KMS-11 (cell line): Measurements from ENCODE around the gene FRMD4A.

Source experiments
- H2AFZ ChIP-seq: fragments of 200-600 bp; sonication (generic); 2 replicates; pipeline ENCODE4 v1.6.1; 2016; ENCODE audit warnings: antibody characterized with exemption, mixed run types, low read depth
- H3K27ac ChIP-seq: fragments of 200-600 bp; sonication (generic); 2 replicates; pipeline ENCODE4 v1.6.1; 2016; ENCODE audit warnings: mild to moderate bottlenecking, mixed run types
- H3K27me3 ChIP-seq: fragments of 200-600 bp; sonication (generic); 2 replicates; pipeline ENCODE4 v1.6.1; 2017; ENCODE audit warnings: mild to moderate bottlenecking, low read depth, mixed run types, moderate library complexity; ENCODE audit not compliant: insufficient read depth
- H3K36me3 ChIP-seq: fragments of 200-600 bp; sonication (generic); 2 replicates; pipeline ENCODE4 v1.6.1; 2017; ENCODE audit warnings: mild to moderate bottlenecking, mixed run types; ENCODE audit not compliant: insufficient read depth
- H3K4me1 ChIP-seq: fragments of 200-600 bp; sonication (generic); 2 replicates; pipeline ENCODE4 v1.6.1; 2016; ENCODE audit warnings: mild to moderate bottlenecking, low read depth, mixed run types; ENCODE audit not compliant: poor library complexity, severe bottlenecking
- H3K4me2 ChIP-seq: fragments of 200-600 bp; sonication (generic); 2 replicates; pipeline ENCODE4 v1.7.0; 2016; ENCODE audit warnings: mild to moderate bottlenecking, mixed run types
- H3K4me3 ChIP-seq: fragments of 200-600 bp; sonication (generic); IDR thresholded peaks from 2 replicates; pipeline ENCODE4 v1.6.1; 2017; ENCODE audit warnings: low read depth, low read length, mixed read lengths; ENCODE audit not compliant: insufficient read depth
- H3K79me2 ChIP-seq: fragments of 200-600 bp; sonication (generic); 2 replicates; pipeline ENCODE4 v1.6.1; 2016; ENCODE audit warnings: low read depth, mixed run types; ENCODE audit not compliant: insufficient read depth
- H3K9ac ChIP-seq: fragments of 200-600 bp; sonication (generic); 2 replicates; pipeline ENCODE4 v1.6.1; 2016; ENCODE audit warnings: mild to moderate bottlenecking, mixed run types
- H4K20me1 ChIP-seq: fragments of 200-600 bp; sonication (generic); 2 replicates; pipeline ENCODE4 v1.6.1; 2016; ENCODE audit warnings: mild to moderate bottlenecking, mixed run types; ENCODE audit not compliant: insufficient read depth
- CTCF ChIP-seq: fragments of 200-600 bp; sonication (generic); conservative IDR thresholded peaks from 2 replicates; pipeline ENCODE4 v1.6.1; 2017; ENCODE audit warnings: low read depth, mild to moderate bottlenecking, antibody characterized with exemption, low read length, moderate library complexity, mixed read lengths

The FRMD4A gene

GRCh38 chr10:13648425-13648824 lies 682.3 kb downstream of the FRMD4A start:
- H3K4me1 ChIP-seq, result no peaks in the 10 kb centered on the region
- H2AFZ ChIP-seq, result no peak overlapping the region
- no peak overlapping the region for H3K4me3 ChIP-seq
- no peaks in the 10 kb centered on the region for H3K27me3 ChIP-seq
- no peaks in the 10 kb centered on the region for H3K36me3 ChIP-seq
- H4K20me1 ChIP-seq, result no peaks in the 10 kb centered on the region
- no peak overlapping the region for H3K9ac ChIP-seq
- H3K79me2 ChIP-seq, result no peaks in the 10 kb centered on the region
- H3K27ac ChIP-seq, result no peak overlapping the region
- H3K4me2 ChIP-seq, result no peak overlapping the region
- TF ChIP-seq CTCF, result no peak

GRCh38 chr10:13644866-13645265 lies 685.9 kb downstream of the FRMD4A start:
- no peaks in the 10 kb centered on the region for H3K36me3 ChIP-seq
- no peak overlapping the region for H2AFZ ChIP-seq

GRCh38 chr10:13643016-13643415 lies 687.7 kb downstream of the FRMD4A start:
- no peak overlapping the region for H3K27ac ChIP-seq
- no peaks in the 10 kb centered on the region for H4K20me1 ChIP-seq
- no peaks in the 10 kb centered on the region for H3K4me1 ChIP-seq
- no peak overlapping the region for H3K9ac ChIP-seq
- no peak overlapping the region for H2AFZ ChIP-seq
- H3K4me2 ChIP-seq, result no peak overlapping the region
- no peaks in the 10 kb centered on the region for H3K27me3 ChIP-seq
- no peak for TF ChIP-seq CTCF
- H3K4me3 ChIP-seq, result no peak overlapping the region
- H3K79me2 ChIP-seq, result no peaks in the 10 kb centered on the region
- H3K36me3 ChIP-seq, result no peaks in the 10 kb centered on the region

More at GRCh38 chr10:13644866-13645265, 685.9 kb downstream of the FRMD4A start:
- no peaks in the 10 kb centered on the region for H3K27me3 ChIP-seq
- H3K27ac ChIP-seq, result no peak overlapping the region
- no peaks in the 10 kb centered on the region for H3K79me2 ChIP-seq
- H3K9ac ChIP-seq, result no peak overlapping the region
- no peak for TF ChIP-seq CTCF
- no peak overlapping the region for H3K4me3 ChIP-seq
- H3K4me2 ChIP-seq, result no peak overlapping the region
- H4K20me1 ChIP-seq, result no peaks in the 10 kb centered on the region
- H3K4me1 ChIP-seq, result no peaks in the 10 kb centered on the region

GRCh38 chr10:13642293-13642692 lies 688.4 kb downstream of the FRMD4A start:
- no peak overlapping the region for H3K4me3 ChIP-seq
- no peak overlapping the region for H3K4me2 ChIP-seq
- no peaks in the 10 kb centered on the region for H3K27me3 ChIP-seq
- H3K36me3 ChIP-seq, result no peaks in the 10 kb centered on the region
- H3K4me1 ChIP-seq, result no peaks in the 10 kb centered on the region
- no peak for TF ChIP-seq CTCF
- H3K79me2 ChIP-seq, result no peaks in the 10 kb centered on the region
- no peak overlapping the region for H3K9ac ChIP-seq
- no peak overlapping the region for H3K27ac ChIP-seq
- no peaks in the 10 kb centered on the region for H4K20me1 ChIP-seq
- no peak overlapping the region for H2AFZ ChIP-seq
